HG02610 (cell line): ENCODE data around the gene KLHL2.
A peak's percentile ranks its signal among the peaks of the same experiment; 100 is the strongest.
"Not testable (repeated sequence)": the region's sequence is repeated elsewhere in the genome, so short reads cannot be mapped to it uniquely, and the experiment has no call there.

Source experiments
- ATAC-seq: cut with Tn5 transposase; IDR thresholded peaks from one replicate; pipeline ENCODE4 v1.9.1; 2021; ENCODE audit warnings: mild to moderate bottlenecking, moderate library complexity; ENCODE audit not compliant: unreplicated experiment

The KLHL2 gene

GRCh38 chr4:165229490-165230200, 22.3 kb downstream of the KLHL2 start:
- not testable (repeated sequence) for ATAC-seq

GRCh38 chr4:165232623-165233433, 25.5 kb downstream of the KLHL2 start:
- peak; percentile 63 for ATAC-seq

GRCh38 chr4:165234766-165235165, 27.4 kb downstream of the KLHL2 start:
- no peak for ATAC-seq

- not testable (repeated sequence) for ATAC-seq
Observed at GRCh38 chr4:165236852-165237251, 29.5 kb downstream of the KLHL2 start.

- peak; percentile 55 for ATAC-seq
Observed at GRCh38 chr4:165238041-165238640, 30.8 kb downstream of the KLHL2 start.

- peak; percentile 44 for ATAC-seq
Observed at GRCh38 chr4:165240761-165241160, 33.4 kb downstream of the KLHL2 start.

- ATAC-seq = not testable (repeated sequence)
Observed at GRCh38 chr4:165244148-165244547, 36.8 kb downstream of the KLHL2 start.

GRCh38 chr4:165244587-165245186, 37.3 kb downstream of the KLHL2 start:
- not testable (repeated sequence) for ATAC-seq

GRCh38 chr4:165248102-165248501, 40.7 kb downstream of the KLHL2 start:
- ATAC-seq = no peak

GRCh38 chr4:165248904-165249303, 41.5 kb downstream of the KLHL2 start:
- not testable (repeated sequence) for ATAC-seq

- ATAC-seq = not testable (repeated sequence)
Observed at GRCh38 chr4:165254771-165255170, 47.4 kb downstream of the KLHL2 start.

GRCh38 chr4:165255439-165255838, 48.1 kb downstream of the KLHL2 start:
- ATAC-seq = peak; percentile 99

- not testable (repeated sequence) for ATAC-seq
Observed at GRCh38 chr4:165256074-165256659, 48.8 kb downstream of the KLHL2 start.

- not testable (repeated sequence) for ATAC-seq
Observed at GRCh38 chr4:165259776-165260175, 52.4 kb downstream of the KLHL2 start.

GRCh38 chr4:165262306-165262705, 54.9 kb downstream of the KLHL2 start:
- ATAC-seq = not testable (repeated sequence)

- ATAC-seq = not testable (repeated sequence)
Observed at GRCh38 chr4:165263466-165263865, 56.1 kb downstream of the KLHL2 start.

GRCh38 chr4:165269931-165270330, 62.6 kb downstream of the KLHL2 start:
- not testable (repeated sequence) for ATAC-seq

GRCh38 chr4:165273443-165273842, 66.1 kb downstream of the KLHL2 start:
- ATAC-seq = not testable (repeated sequence)

GRCh38 chr4:165275357-165275756, 68.0 kb downstream of the KLHL2 start:
- ATAC-seq = peak; percentile 72

- ATAC-seq = not testable (repeated sequence)
Observed at GRCh38 chr4:165279531-165279930, 72.2 kb downstream of the KLHL2 start.

GRCh38 chr4:165284697-165285096, 77.3 kb downstream of the KLHL2 start:
- not testable (repeated sequence) for ATAC-seq
